GM12878 (cell line): ENCODE measurements around the gene AGPAT4.

Experiments
- BRCA1 ChIP-seq: IDR thresholded peaks from 2 replicates; pipeline ENCODE4 v1.6.1; 2011; ENCODE audit warnings: low read depth, low read length, improper control_type of control experiment
- CREB1 ChIP-seq: IDR thresholded peaks from 2 replicates; pipeline ENCODE4 v1.6.1; 2012; ENCODE audit warnings: low read depth, mild to moderate bottlenecking, inconsistent platforms
- REST ChIP-seq: IDR thresholded peaks from 2 replicates; pipeline ENCODE4 v1.6.1; 2012; ENCODE audit warnings: mild to moderate bottlenecking, low read depth, low read length
- SMC3 ChIP-seq: IDR thresholded peaks from 2 replicates; pipeline ENCODE4 v1.6.1; 2011; ENCODE audit warnings: low read length, improper control_type of control experiment, borderline replicate concordance
- TBL1XR1 ChIP-seq: IDR thresholded peaks from 2 replicates; pipeline ENCODE4 v1.6.1; 2012; ENCODE audit warnings: low read depth, low read length, improper control_type of control experiment

- no peak for TF ChIP-seq BRCA1
- TF ChIP-seq REST: no peak
- no peak for TF ChIP-seq TBL1XR1
- TF ChIP-seq SMC3: no peak
- no peak for TF ChIP-seq CREB1
Measured at GRCh38 chr6:161127071-161127740, 146.7 kb downstream of the AGPAT4 start.
